Endothelial cell of umbilical vein (primary cell): Measurements from ENCODE around the gene ANKRD44. TPM values are rescaled to one million over a fixed set of nuclear protein-coding genes. Genes with fewer than 3 reads are reported as not detected.

Experiments
- BruUV-seq: library from RNA; stranded (reverse); fragments of 400-500 nt; replicated peaks from 2 replicates; lab custom pipeline; 2021; lab: Mats Ljungman, UMichigan
- CTCF ChIA-PET: fragments of 300-600, 350-600 bp; sonication (Branson Sonifier 250); formaldehyde crosslinking; loops from one replicate; lab custom pipeline; 2021; ENCODE audit warnings: antibody characterized with exemption, inconsistent platforms; lab: Charles Lee
- POLR2A ChIA-PET: fragments of 300-600, 350-600 bp; sonication (Branson Sonifier 250); formaldehyde crosslinking; loops from one replicate; lab custom pipeline; 2021; ENCODE audit warnings: antibody characterized with exemption, inconsistent platforms; lab: Charles Lee
- DNase-seq: peaks from one replicate; pipeline ENCODE4 v3.0.0-alpha.2; 2011; ENCODE audit warnings: low read depth, low spot score
- FAIRE-seq: peaks from 2 replicates; lab custom pipeline; 2011; peaks lifted over from hg19 to GRCh38; lab: Jason Lieb, UNC
- H2AFZ ChIP-seq: 2 replicates; pipeline ENCODE4 v1.6.0; 2012; ENCODE audit warnings: low read depth, low read length, control low read depth, inconsistent platforms
- H3K27ac ChIP-seq: 2 replicates; pipeline ENCODE4 v1.5.1; 2011; ENCODE audit warnings: low read depth, mild to moderate bottlenecking, control low read depth, low read length, moderate library complexity; ENCODE audit not compliant: insufficient read depth
- H3K27me3 ChIP-seq, 2 experiments: 2 replicates each; pipeline versions ENCODE4 v1.6.0 to v1.6.1; 2011; ENCODE audit warnings: low read length in 2 of 2, mixed read lengths in 1 of 2; ENCODE audit not compliant: control insufficient read depth in 2 of 2, insufficient read depth in 2 of 2
- H3K36me3 ChIP-seq, 2 experiments: 2 replicates in 1 of 2; 3 replicates in 1 of 2; pipeline ENCODE4 v1.5.1; 2011; ENCODE audit warnings: low read length in 2 of 2, mild to moderate bottlenecking in 1 of 2, moderate library complexity in 1 of 2; ENCODE audit not compliant: control insufficient read depth in 2 of 2, insufficient read depth in 2 of 2; ENCODE audit errors: extremely low read depth in 1 of 2
- H3K4me1 ChIP-seq: 3 replicates; pipeline ENCODE4 v1.5.1; 2011; ENCODE audit warnings: mild to moderate bottlenecking, low read length; ENCODE audit not compliant: control insufficient read depth, insufficient read depth; ENCODE audit errors: extremely low read depth
- H3K4me2 ChIP-seq: 2 replicates; pipeline ENCODE4 v1.6.1; 2011; ENCODE audit warnings: low read length, control low read depth, mixed read lengths; ENCODE audit not compliant: insufficient read depth
- H3K4me3 ChIP-seq, 3 experiments: fragments of 200-600 bp in 1 of 3; sonication (generic), shearing (Covaris generic) in 1 of 3; replicated peaks in 1 of 3; 2 replicates each; pipeline ENCODE4 v1.5.1; 2011 to 2016; ENCODE audit warnings: control low read depth in 3 of 3, low read length in 3 of 3, mild to moderate bottlenecking in 2 of 3, inconsistent platforms in 1 of 3, low read depth in 1 of 3, moderate library complexity in 1 of 3; ENCODE audit not compliant: insufficient read depth in 1 of 3
- H3K79me2 ChIP-seq: 2 replicates; pipeline ENCODE4 v1.6.0; 2012; ENCODE audit warnings: low read length, inconsistent platforms; ENCODE audit not compliant: control insufficient read depth, insufficient read depth
- H3K9ac ChIP-seq: replicated peaks from 2 replicates; pipeline ENCODE3; 2011; ENCODE audit warnings: low read length, control low read depth; ENCODE audit not compliant: insufficient read depth; ENCODE audit errors: extremely low read depth
- H3K9me1 ChIP-seq: replicated peaks from 3 replicates; pipeline ENCODE4 v1.6.0; 2011; ENCODE audit warnings: mild to moderate bottlenecking, low read length; ENCODE audit not compliant: control insufficient read depth, insufficient read depth; ENCODE audit errors: extremely low read depth
- H3K9me3 ChIP-seq: replicated peaks from 2 replicates; pipeline ENCODE4 v1.5.1; 2012; ENCODE audit warnings: low read length, inconsistent platforms; ENCODE audit not compliant: control insufficient read depth, insufficient read depth
- H4K20me1 ChIP-seq: replicated peaks from 2 replicates; pipeline ENCODE3; 2011; ENCODE audit warnings: mild to moderate bottlenecking, low read length; ENCODE audit not compliant: control insufficient read depth, insufficient read depth; ENCODE audit errors: extremely low read depth
- EZH2 ChIP-seq: IDR thresholded peaks from 2 replicates; pipeline ENCODE4 v1.6.1; 2012; ENCODE audit warnings: borderline replicate concordance, low read depth, mild to moderate bottlenecking, moderate library complexity, low read length, inconsistent platforms; ENCODE audit not compliant: severe bottlenecking
- FOS ChIP-seq: IDR thresholded peaks from 2 replicates; pipeline ENCODE4 v1.6.1; 2011; ENCODE audit warnings: mild to moderate bottlenecking, low read length, moderate library complexity, borderline replicate concordance; ENCODE audit not compliant: insufficient read depth
- GATA2 ChIP-seq: IDR thresholded peaks from 2 replicates; pipeline ENCODE4 v1.7.0; 2011; ENCODE audit warnings: low read depth, mild to moderate bottlenecking, moderate library complexity, mixed read lengths, low read length; ENCODE audit not compliant: insufficient read length, insufficient read depth
- JUN ChIP-seq: IDR thresholded peaks from 2 replicates; pipeline ENCODE4 v1.6.1; 2011; ENCODE audit warnings: borderline replicate concordance, low read depth; ENCODE audit not compliant: insufficient read length, insufficient read depth
- MYC ChIP-seq: IDR thresholded peaks from one replicate; pipeline ENCODE4 v1.6.1; 2011; ENCODE audit warnings: mild to moderate bottlenecking, low read depth, low read length
- POLR2A ChIP-seq: IDR thresholded peaks from 2 replicates; pipeline ENCODE4 v1.6.1; 2012; ENCODE audit warnings: low read depth, mild to moderate bottlenecking, control low read depth, low read length
- POLR2AphosphoS5 ChIP-seq: IDR thresholded peaks from 2 replicates; pipeline ENCODE4 v1.6.1; 2012; ENCODE audit warnings: low read depth, mild to moderate bottlenecking, control low read depth, low read length, moderate library complexity; ENCODE audit not compliant: insufficient read depth
- dilution Hi-C: fragments of 300-500 bp; cut with MboI; formaldehyde crosslinking; loops from one replicate; pipeline ENCODE4 v1.15.0; 2019; ENCODE audit warnings: low sequenced_read_pairs; ENCODE audit not compliant: extremely low pct_ligation_motif_present
- intact Hi-C: fragments of 100-400 bp; cut with micrococcal nuclease; formaldehyde crosslinking; loops from one replicate; pipeline ENCODE4 v1.10.0; 2022
- polyA plus RNA-seq, 4 experiments: library from polyadenylated mRNA; depleted of rRNA in 3 of 4; stranded (reverse) in 3 of 4; unstranded in 1 of 4; fragments of >200 nt; gene quantifications; 2 replicates each; pipeline versions ENCODE4 v1.2.1 to v1.2.3, GENCODE V29; 2011 to 2012; ENCODE audit warnings: missing spikeins in 1 of 4
- total RNA-seq: library from RNA; stranded (reverse); gene quantifications from 2 replicates; pipeline ENCODE4 v1.2.3, GENCODE V29; 2021
- TF ChIP-seq, protein P1 (sequence below): IDR thresholded peaks from 2 replicates; pipeline ENCODE4 v1.6.1; 2011; ENCODE audit not compliant: insufficient read depth, insufficient read length
- TF ChIP-seq, protein P2 (sequence below), 2 donors: IDR thresholded peaks; 1 replicate in 1 of 2; 2 replicates in 1 of 2; pipeline ENCODE4 v1.5.1; 2011; ENCODE audit warnings: low read length in 2 of 2, mild to moderate bottlenecking in 2 of 2, moderate library complexity in 2 of 2, control low read depth in 1 of 2, inconsistent platforms in 1 of 2, low read depth in 1 of 2; ENCODE audit not compliant: insufficient read depth in 1 of 2; ENCODE audit errors: extremely low read depth in 1 of 2

Gene ANKRD44
- total and polyA plus RNA-seq, 2 donors (not counting 3 experiments of a cell fraction or from before 2014, with no cell fraction given) = 3.4 to 6.1 TPM

DNA sequence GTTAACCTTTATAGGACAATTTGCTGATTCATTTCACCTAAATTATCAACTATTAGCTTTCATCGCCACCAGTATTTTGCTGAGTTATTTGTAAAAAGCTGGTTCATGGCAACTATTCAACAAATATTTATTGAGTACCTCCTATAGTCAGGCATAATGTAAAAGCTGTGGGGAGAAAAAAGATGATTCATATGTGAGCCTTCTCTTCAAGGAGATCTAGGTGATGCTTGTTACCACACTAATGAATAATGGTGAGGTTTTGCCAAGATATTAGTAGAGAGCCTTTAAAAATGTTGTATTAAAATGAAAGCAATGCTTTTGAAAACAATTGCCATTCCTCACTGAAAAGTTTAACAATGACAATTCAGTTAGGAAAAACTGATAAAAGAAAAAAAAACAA lies 187.8 kb downstream of the ANKRD44 start:
- Histone ChIP-seq H3K4me1 (no peaks in the 10 kb centered on the region), H3K79me2 (no peaks in the 10 kb centered on the region), H3K27ac (no peak overlapping the region), H3K9me1 (no peaks in the 10 kb centered on the region), H3K9me3 (no peaks in the 10 kb centered on the region), H4K20me1 (no peaks in the 10 kb centered on the region), H3K4me2 (no peak overlapping the region), H3K36me3 (no peaks in the 10 kb centered on the region), H3K9ac (no peak overlapping the region), H2AFZ (no peak overlapping the region), H3K4me3 (no peak overlapping the region), H3K27me3 (no peaks in the 10 kb centered on the region)
- FAIRE-seq (no peak), DNase-seq (no peak)
- dilution Hi-C loops (no loop called here), intact Hi-C loops (no loop called here)
- TF ChIP-seq, protein P1, sequence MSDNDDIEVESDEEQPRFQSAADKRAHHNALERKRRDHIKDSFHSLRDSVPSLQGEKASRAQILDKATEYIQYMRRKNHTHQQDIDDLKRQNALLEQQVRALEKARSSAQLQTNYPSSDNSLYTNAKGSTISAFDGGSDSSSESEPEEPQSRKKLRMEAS = no peak
- TF ChIP-seq, protein P2, sequence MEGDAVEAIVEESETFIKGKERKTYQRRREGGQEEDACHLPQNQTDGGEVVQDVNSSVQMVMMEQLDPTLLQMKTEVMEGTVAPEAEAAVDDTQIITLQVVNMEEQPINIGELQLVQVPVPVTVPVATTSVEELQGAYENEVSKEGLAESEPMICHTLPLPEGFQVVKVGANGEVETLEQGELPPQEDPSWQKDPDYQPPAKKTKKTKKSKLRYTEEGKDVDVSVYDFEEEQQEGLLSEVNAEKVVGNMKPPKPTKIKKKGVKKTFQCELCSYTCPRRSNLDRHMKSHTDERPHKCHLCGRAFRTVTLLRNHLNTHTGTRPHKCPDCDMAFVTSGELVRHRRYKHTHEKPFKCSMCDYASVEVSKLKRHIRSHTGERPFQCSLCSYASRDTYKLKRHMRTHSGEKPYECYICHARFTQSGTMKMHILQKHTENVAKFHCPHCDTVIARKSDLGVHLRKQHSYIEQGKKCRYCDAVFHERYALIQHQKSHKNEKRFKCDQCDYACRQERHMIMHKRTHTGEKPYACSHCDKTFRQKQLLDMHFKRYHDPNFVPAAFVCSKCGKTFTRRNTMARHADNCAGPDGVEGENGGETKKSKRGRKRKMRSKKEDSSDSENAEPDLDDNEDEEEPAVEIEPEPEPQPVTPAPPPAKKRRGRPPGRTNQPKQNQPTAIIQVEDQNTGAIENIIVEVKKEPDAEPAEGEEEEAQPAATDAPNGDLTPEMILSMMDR (IDR thresholded peaks at IDR 0.05; ENCODE audit: extremely low read depth in 1 of 2, insufficient read depth in 1 of 2, low read depth in 1 of 2, low read length in 2 of 2) = no peak
- TF ChIP-seq GATA2 = no peak
- no peak for TF ChIP-seq MYC
- no peak for TF ChIP-seq POLR2AphosphoS5
- no peak for TF ChIP-seq POLR2A
- no peak for TF ChIP-seq JUN
- TF ChIP-seq EZH2 = no peak
- TF ChIP-seq FOS = no peak
- ChIA-PET POLR2A (no interaction called here), CTCF (interaction anchor here (1.9 to 3.1 kb wide), 2 partner anchors 9 to 46 kb away, joined by 8 to 17 read pairs; no protein-coding TSS in a partner anchor)
- no TSS peak for BruUV-seq
